Measurements from ENCODE around the gene TLR5. TPM values are rescaled to one million over a fixed set of nuclear protein-coding genes. Genes with fewer than 3 reads are reported as not detected.

The TLR5 gene
- total RNA-seq, 1 donor from 2014 or later = not detected

DNA sequence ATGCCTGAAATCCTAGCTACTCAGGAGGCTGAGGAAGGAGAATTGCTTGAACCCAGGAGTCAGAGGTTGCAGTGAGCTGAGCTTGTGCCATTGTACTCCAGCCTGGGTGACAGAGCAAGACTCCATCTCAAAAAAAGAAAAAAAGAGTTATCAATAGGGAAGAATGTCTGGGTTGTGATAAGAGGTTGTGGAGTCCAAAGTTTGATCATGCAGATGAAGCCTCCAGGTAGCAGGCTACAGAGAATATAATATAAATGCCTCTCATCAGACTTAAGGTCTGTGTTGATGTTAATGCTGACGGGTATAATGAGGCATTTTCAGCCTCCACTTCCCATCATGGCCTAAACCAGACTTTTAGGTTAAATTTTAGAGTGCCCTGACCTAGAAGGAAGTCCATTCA, 24.6 kb downstream of the TLR5 start:
- intact Hi-C loops (cut with micrococcal nuclease) = no loop called here

DNA sequence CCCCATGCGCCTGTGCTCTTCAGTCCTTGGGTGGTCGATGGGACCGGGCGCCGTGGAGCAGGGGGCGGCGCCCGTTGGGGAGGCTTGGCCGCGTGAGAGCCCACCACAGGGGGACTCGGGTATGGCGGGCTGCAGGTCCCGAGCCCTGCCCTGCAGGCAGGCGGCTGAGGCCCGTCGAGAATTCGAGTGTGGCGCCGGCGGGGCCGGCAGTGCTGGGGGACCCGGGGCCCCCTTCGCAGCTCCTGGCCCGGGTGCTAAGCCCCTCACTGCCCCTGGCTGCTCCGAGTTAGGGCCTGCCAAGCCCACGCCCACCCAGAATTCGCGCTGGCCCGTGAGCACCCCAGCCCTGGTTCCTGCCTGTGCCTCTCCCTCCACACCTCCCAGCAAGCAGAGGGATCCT, 26.1 kb downstream of the TLR5 start:
- intact Hi-C loops (cut with micrococcal nuclease) = no loop called here

DNA sequence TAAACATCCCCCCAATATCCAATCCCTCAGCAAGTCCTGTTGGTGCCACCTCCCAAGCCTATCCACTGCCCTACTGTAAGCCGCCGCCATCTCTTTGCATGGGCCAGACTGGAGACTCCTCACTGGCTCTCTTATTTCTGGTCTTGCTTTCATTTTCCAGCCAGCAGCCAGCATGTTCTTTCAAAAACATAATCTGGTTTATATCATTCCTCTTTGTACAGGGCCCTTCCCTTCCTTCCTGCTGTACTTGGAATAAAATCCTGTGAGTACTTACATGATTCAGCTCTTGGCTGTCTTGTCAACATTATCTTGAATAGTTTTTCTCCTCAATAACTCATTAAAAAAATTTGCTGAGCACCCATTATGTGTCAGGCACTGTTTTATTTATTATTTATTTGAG, 28.2 kb downstream of the TLR5 start:
- intact Hi-C loops (cut with micrococcal nuclease) = no loop called here

DNA sequence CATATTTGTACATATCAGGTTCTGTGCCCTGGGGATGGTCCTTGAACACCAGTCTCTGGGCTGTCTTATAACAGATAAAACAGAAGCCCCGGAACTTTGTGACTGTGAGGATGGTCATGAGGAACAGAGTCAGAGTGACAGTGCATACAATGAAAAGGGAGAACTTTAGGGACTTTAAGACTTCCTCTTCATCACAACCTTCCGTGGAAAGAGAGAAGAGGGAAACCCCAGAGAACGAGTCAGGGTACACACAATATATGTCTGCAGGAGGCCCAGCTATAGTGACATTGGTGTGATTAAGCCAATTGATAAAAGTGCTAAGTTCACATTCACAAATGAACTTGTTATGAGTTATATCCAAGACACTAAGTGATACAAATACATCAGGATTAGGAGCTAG, 32.1 kb downstream of the TLR5 start:
- intact Hi-C loops (cut with micrococcal nuclease) = no loop called here

DNA sequence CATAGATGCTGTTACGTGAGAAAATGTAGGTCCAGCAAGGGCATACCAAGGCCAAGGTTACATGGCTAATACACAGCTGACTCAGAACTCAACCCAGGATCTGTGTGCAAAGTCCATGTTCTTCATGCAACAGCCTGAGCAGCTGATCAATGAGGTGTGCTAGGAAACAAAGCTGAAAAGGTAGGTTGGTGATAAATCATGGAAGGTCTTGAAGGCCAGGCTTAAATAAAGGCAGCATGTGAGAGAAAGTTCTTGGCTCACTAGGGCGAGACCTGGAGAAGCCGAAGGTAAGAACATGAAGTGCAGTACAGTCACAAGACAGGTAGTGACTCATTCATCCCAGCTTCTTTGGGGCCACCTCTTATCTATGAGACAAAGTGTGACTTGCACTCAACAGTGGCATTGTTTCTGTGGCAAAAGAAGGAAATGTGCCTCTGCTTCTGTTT, 33.4 kb downstream of the TLR5 start:
- intact Hi-C loops (cut with micrococcal nuclease) = no loop called here

DNA sequence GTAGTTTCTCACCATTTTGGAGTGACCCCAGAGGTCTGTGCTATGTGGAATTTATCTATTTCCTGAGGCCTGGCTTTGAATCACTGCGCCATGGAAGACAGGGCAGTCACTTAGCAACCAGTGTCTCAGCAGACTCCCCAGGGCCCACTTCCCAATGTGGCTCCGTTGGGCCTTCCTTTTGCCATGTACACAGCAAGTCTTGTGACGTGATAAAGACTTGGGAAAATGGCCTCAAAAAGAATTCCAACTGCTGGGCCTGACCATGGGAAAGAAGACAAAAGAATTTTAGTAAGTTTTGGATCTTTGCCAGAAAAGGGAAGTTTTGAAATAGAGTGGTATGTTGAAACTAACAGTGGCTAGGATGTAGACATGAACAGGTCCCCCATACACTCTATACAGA, 36.2 kb downstream of the TLR5 start:
- intact Hi-C loops (cut with micrococcal nuclease) = no loop called here

DNA sequence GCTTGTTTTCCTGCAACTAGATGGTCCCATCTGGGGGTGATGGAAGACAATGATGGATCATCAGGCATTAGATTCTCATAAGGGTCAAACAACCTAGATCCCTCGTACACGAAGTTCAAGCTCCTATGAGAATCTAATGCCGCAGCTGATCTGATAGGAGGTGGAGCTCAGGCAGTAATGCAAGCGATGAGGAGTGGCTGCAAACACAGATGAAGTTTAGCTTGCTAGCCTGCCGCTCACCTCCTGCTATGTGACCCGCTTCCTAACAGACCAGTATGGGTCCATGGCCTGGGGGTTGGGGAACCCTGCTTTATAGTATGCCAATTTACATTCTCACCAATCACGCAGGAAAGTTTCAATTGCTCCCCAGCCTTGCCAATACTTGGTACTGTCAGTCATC, 37.5 kb downstream of the TLR5 start:
- intact Hi-C loops (cut with micrococcal nuclease) = no loop called here

DNA sequence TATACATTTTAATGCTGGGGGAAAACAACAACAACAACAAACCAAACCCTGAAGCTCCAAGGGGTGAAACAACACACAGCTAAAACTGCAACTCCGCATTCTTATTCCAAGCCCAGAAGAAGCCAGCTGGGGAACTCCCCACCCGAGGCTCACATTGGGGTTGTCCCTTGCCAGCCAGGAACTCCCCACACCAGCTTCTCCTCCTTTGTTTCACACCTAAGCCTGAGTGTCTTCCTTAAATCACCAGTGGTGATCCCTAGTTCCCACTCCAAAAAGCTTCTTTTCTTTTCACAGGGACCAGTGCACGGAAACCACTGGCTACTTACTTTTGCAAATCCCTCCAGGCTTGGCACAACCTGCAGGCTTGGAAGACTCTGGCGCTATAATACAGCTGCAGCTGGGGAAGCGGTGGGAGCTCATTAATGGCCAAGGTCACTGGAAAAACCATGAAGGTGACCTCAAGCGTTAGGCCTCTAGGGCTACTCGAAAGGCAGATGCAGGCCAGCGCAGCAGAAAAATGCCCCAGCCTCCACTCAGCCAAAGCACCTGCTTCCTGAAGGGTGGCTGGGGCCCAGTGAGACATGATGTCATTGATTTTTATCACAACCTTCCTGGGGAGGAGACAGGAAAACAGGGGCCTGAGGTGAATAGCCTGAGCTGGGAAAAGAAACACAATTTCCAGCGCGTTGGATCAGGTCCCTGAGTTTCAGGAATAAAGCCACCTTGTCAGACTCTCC, 40.1 kb downstream of the TLR5 start:
- intact Hi-C loops (cut with micrococcal nuclease) = no loop called here

DNA sequence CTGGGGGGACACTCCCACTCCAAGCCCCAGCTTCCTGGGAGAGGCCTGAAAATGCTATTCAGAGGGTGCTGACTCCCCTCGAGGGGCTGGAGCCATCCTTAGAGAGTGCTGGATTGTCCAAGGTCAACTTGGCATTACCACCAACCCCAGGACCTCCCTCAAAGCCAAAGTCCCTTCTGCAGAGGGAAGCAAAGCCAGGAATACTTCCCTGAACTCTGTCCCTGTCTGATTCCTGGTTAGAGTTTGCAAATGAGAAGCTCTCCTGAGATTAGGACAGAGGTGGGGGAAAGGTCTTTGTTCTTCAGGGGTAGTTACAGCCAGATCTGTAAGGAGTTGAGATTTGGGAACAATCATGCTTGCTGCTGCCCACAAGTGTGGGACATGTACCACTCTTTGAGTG, 45.3 kb downstream of the TLR5 start:
- intact Hi-C loops (cut with micrococcal nuclease) = no loop called here

DNA sequence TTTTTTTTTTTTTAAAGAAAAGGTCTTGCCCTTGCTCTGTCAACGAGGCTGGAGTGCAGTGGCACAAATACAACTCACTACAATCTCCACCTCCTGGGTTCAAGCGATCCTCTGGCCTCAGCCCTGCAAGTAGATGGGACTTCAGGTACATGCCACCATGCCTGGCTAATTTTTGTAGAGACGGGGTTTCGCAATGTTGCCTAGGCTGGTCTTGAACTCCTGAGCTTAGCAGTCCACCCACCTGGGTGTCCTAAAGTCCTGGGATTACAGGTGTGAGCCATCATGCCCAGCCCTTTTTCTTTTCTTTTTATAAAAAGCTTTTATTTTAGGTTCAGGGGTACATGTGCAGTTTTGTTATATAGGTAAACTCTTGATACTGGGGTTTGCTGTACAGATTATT, 47.2 kb downstream of the TLR5 start:
- intact Hi-C loops (cut with micrococcal nuclease) = no loop called here

DNA sequence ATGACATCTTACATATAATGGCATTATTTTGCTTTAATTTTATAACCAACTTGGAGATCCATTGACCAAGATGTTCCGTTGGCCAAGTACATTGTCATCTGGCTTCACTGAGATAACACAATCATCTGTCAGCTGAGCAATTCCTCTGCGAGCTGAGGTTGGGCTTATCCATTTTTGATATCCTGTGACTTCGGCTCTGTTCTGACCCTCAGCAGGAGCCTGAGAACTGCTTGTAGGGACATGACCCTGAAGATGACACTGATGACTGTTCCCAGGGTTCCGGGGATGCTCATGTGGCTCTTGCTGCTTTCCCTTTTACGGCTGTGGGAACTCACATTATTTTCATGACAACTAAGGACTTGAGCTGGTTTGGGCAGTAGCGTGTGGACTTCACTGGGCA, 51.2 kb downstream of the TLR5 start:
- intact Hi-C loops (cut with micrococcal nuclease) = no loop called here

DNA sequence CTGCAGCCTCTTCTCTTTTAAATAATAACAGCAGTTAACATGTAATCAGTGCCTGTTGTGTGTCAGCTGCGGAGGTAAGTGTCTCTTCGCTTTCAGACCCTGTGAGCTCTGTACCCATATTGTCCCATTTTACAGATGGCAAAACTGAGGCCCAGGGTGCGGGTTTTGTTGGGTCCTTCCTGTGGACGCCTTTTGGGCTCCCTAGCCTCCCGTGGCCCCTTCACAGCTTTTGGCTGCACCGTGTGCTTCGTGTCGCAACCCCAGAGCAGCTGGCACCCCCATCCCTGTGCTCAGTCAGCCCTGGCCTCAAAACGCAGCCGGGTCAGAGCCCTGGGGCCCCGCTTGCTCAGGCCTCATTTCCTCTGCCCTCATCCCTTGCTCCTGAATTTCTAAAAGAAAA, 53.8 kb downstream of the TLR5 start:
- intact Hi-C loops (cut with micrococcal nuclease) = loop anchor here (10.0 kb wide), 1 partner anchor 994 kb away; no protein-coding TSS in a partner anchor

DNA sequence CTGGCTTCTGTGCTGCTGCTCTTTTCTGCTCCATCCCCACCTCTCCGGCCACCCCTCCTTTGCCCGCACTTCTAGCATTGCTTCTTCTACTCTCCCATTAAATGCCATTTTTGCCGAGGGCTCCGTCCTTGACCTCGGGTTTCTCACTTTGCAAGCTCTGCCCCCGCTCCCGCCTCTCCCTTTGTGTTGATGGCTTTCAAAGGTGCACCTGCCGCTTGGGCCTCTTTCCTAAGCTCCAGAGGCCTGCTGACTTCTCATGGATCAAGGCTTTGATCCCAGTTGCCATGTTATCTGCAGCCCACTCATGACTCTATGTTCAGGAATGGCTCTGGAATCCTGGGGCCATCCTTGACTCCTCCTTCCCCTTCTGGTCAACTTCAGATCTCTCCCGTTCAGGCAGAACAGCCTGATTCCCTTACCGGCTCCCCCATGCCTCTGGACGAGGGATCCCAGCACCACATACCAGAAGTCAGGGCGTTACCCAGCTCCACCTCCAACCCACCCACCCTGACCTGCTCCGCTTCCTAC, 54.3 kb downstream of the TLR5 start:
- intact Hi-C loops (cut with micrococcal nuclease) = loop anchor here (10.0 kb wide), 1 partner anchor 994 kb away; no protein-coding TSS in a partner anchor

DNA sequence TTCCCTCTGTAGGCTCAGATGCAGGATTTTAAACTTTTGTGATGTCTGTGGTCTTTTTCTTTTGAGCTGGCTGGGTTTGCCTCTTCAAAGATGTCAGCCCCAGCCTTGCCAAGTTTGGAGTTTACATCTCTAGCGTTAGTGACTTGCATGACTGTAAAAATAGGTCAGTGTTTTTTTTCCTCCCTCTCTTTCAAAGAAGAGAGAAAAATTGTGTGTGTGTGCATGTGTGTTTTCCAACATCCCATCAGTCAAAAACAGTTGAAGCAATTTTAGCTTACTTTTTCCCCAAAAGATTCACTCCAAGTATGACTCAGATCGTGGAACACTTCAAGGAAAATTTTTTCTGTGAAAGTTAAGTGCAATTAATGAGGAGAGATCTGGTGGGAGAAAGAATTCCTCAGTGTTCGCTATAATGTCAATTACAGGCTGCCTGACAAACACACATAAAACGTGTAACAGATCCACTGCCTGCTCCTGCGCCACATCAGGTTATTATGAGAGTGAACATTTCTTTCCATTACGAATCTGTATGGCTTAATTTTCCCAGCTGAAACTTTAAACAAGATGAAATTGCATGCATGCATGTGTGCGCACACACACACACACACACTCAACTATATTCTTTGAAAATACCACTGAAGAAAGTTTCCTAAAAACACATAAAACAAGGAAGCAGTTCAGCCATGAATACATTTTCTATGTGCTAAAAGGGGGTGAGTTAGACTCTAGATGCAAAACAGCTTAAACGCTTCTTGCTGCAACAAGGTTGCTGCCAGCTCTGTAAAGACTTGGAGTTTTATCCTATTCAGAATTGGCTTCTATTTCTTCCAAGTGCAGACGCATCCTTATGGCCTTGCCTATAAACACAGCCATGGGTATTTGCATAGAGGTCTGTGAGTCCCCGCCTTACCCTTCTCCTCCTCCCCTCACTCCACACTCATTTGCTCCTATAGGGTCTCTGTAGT, 55.5 kb downstream of the TLR5 start:
- intact Hi-C loops (cut with micrococcal nuclease) = loop anchor here (10.0 kb wide), 1 partner anchor 993 kb away; no protein-coding TSS in a partner anchor

DNA sequence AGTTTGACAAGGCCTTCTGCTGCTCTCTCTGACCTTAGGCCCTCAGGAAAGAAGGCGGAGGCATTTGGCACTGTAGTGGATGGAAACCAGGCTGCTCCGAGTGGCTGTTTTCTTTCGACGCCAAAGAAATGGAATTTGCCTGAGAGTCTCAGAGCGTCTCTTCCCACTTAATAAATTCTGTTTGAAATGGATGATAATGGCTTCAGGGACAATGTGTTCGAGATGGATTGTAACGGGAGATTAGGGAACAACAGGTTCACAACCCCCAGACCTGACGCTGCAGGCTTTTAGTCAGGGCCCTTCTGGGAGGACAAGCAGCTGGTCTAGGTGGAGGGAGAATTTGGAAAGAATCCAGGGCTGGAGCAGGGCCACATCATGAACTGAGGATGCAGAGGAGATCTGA, 58.6 kb downstream of the TLR5 start:
- intact Hi-C loops (cut with micrococcal nuclease) = loop anchor here (10.0 kb wide), 1 partner anchor 990 kb away; no protein-coding TSS in a partner anchor

DNA sequence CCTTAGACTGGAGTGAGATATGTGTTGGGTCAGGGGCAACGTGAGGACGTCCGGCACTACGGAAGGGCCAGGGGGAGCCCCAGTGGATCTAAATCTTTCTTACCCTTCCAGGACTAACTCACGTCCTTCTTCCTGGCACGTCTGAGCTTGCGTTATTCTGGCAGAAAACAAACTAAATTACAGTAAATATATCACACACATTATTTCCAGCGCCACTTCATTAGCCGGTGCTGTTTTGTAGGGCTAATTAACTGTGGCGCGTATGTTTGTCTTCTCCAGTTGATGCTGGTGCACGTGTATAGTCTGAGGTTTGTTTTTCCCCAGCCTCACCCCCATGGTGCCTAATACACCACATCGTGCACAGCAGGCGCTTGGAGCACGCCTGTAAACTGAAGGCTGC, 59.2 kb downstream of the TLR5 start:
- intact Hi-C loops (cut with micrococcal nuclease) = loop anchor here (10.0 kb wide), 1 partner anchor 989 kb away; no protein-coding TSS in a partner anchor

DNA sequence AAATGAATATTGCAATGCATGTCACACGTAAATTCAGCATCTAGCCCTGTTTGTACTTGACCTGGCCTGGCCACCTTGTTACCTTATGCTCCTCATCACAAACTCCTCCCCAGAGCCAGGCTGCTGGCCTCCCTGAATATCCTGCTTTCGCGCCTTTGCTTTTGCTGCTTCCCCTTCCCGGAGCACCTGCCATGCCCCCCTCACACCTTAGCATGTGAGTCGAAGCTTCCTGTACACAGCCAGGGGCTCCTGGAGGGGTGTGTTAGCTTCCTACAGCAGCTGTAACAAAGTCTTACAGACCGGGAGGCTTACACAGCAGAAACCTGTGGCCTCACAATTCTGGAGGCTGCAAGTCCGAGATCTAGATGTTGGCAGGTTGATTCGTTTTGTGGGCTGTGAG, 60.1 kb downstream of the TLR5 start:
- intact Hi-C loops (cut with micrococcal nuclease) = loop anchor here (10.0 kb wide), 1 partner anchor 988 kb away; no protein-coding TSS in a partner anchor

DNA sequence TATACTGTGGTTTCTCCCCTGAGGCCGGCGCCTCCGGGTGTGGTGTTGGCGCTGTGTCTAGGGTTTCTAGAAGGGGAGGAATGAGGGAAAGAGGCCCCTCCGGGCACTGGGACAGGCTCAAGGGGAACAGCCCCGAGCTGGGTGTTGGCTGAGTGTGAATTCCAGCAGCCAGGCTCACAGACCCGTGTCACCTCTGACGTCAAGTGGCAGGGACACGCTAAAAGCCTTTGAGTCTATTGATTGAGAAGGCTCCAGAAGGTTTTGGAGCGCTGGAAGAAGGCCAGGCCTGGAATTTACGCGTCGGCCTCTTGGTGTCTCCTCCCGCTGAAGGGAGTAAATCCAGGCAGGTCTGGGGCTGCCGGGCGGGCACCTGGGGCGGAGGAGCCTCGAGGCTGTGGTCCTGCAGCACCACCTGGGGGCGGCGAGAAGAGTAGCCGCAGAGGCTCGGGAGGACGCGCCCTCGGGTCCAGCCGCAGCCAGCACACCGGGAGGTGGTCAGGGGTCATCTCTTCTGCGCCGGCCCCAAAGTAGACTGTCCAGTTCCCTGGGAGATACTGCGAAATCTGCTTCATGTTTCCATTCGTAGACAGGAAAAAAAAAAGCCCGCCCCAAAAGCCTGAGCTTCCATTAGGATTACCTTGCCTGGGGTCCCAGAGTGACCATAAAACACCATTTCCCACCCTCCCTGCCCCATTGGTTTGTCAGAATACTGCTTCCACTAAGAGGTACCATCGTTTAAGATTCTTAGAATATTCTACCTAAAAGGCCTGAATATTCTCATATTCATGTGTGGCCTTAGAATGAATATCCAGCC, 61.7 kb downstream of the TLR5 start:
- intact Hi-C loops (cut with micrococcal nuclease) = loop anchor here (1.0 to 10.0 kb wide), 5 partner anchors 289 to 987 kb away; no protein-coding TSS in a partner anchor

DNA sequence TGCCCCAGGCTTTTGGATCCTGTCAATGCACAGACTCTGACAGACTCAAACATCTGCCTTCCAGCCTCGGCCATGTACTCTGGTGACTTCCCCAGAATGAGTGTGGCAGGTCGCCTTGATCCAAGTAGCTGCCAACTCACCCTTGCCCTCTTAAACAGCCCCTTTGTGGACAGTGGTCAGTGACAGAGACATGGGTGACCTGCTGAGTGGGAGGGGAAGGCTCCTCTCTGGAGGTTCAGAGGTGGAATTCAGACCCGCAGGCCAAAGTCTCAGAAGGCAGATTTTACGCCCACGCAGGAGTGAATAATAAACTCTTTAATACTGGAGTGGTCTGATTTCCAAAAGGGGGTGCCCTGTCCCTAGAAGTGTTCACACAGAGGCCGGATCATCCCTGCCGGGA, 63.5 kb downstream of the TLR5 start:
- intact Hi-C loops (cut with micrococcal nuclease) = no loop called here

DNA sequence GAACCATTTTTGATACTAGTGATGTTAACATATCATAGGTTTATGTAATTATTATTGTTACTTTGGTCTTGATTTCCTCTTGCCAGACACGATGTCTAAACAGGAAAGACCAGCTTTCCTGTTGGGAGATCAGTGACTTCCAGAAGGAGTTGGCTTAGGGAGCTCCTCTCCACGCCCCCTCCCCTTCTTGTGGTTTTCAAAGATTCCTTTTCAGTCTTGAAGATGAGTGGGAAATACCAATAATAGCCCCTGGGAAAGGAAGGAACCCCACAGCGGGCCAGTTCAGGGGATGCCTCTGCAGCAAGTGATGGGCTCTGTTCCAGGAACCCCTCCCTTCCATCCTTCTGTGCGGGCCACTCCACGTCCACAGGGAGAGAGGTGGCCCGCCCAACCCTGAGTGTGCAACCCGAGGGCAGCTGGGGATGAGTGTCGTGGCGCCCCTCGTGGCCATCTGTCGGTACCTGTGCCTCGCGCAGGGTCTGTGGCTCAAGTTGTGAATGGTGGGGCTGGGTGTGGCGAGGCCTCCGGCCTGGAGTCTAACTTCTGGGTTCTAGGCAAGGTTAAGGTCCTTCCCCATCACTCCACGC, 65.7 kb downstream of the TLR5 start:
- intact Hi-C loops (cut with micrococcal nuclease) = no loop called here
